ENCODE data around the gene RPS6KB2. TPM values are rescaled to one million over a fixed set of nuclear protein-coding genes. Genes with fewer than 3 reads are reported as not detected.
A peak's percentile ranks its signal among the peaks of the same experiment; 100 is the strongest.
"Not testable (repeated sequence)": the region's sequence is repeated elsewhere in the genome, so short reads cannot be mapped to it uniquely, and the experiment has no call there.

RPS6KB2 gene
- total RNA-seq, 1 donor from 2014 or later: 25.5 TPM

GRCh38 chr11:67410984-67411784, 17.1 kb upstream of the RPS6KB2 start:
- DNase-seq (ENCODE audit: low read depth): no peak

GRCh38 chr11:67411785-67412152, 16.5 kb upstream of the RPS6KB2 start:
- DNase-seq (ENCODE audit: low read depth): no peak

- DNase-seq (ENCODE audit: low read depth): no peak
These were observed 15.7 kb upstream of the RPS6KB2 start for GRCh38 chr11:67412495-67413179.

- DNase-seq (ENCODE audit: low read depth): no peak
These were observed 14.9 kb upstream of the RPS6KB2 start for GRCh38 chr11:67413266-67413849.

- no peak for DNase-seq (ENCODE audit: low read depth)
These were observed 12.6 kb upstream of the RPS6KB2 start, which contains the start of gene CARNS1 for GRCh38 chr11:67415501-67416304. TSS of gene CARNS1 (plus strand) at chr11:67415678. CDS start at chr11:67416200, 522 bp downstream.

- peak; percentile 24 for DNase-seq (ENCODE audit: low read depth)
These were observed 11.6 kb upstream of the RPS6KB2 start for GRCh38 chr11:67416416-67417335.

GRCh38 chr11:67417425-67417824, 10.9 kb upstream of the RPS6KB2 start:
- no peak for DNase-seq (ENCODE audit: low read depth)

GRCh38 chr11:67418476-67419281, 9.6 kb upstream of the RPS6KB2 start:
- no peak for DNase-seq (ENCODE audit: low read depth)

GRCh38 chr11:67419325-67420049, 8.8 kb upstream of the RPS6KB2 start:
- no peak for DNase-seq (ENCODE audit: low read depth)

- no peak for DNase-seq (ENCODE audit: low read depth)
These were observed 8.1 kb upstream of the RPS6KB2 start for GRCh38 chr11:67420147-67420645.

GRCh38 chr11:67420646-67421429, 7.5 kb upstream of the RPS6KB2 start:
- peak; percentile 61 for DNase-seq (ENCODE audit: low read depth)

- DNase-seq (ENCODE audit: low read depth): no peak
These were observed 6.8 kb upstream of the RPS6KB2 start for GRCh38 chr11:67421430-67422031.

- DNase-seq (ENCODE audit: low read depth): peak; percentile 25
These were observed 5.4 kb upstream of the RPS6KB2 start for GRCh38 chr11:67422891-67423290.

- DNase-seq (ENCODE audit: low read depth): no peak
These were observed 4.8 kb upstream of the RPS6KB2 start for GRCh38 chr11:67423466-67423865.

GRCh38 chr11:67423891-67424613, 4.2 kb upstream of the RPS6KB2 start:
- DNase-seq (ENCODE audit: low read depth): no peak

GRCh38 chr11:67427364-67427859, 882 bp upstream of the RPS6KB2 start:
- not testable (repeated sequence) for DNase-seq (ENCODE audit: low read depth)

All from renal cortical epithelial cell (primary cell).